Measurements from ENCODE around the gene TLCD4. TPM values are rescaled to one million over a fixed set of nuclear protein-coding genes. Genes with fewer than 3 reads are reported as not detected.
"Not testable (repeated sequence)": the region's sequence is repeated elsewhere in the genome, so short reads cannot be mapped to it uniquely, and the experiment has no call there.

Gene TLCD4
- total RNA-seq, 1 experiment from 2014 or later = 7.6 TPM

GRCh38 chr1:95154096-95154495 is 36.9 kb downstream of the TLCD4 start:
- DNase-seq (ENCODE audit: low read depth) = no peak

- DNase-seq (ENCODE audit: low read depth) = not testable (repeated sequence)
Observed at GRCh38 chr1:95165569-95165968, 48.4 kb downstream of the TLCD4 start.

Other genes starting within 250 kb of the TLCD4 start
- 447 and 452 TPM in 2 replicates for gene CNN3, start 190.2 kb upstream of the TLCD4 start, total RNA-seq (2014; rRNA removed; shearing (Covaris generic))
- 2.8 and 3.1 TPM in 2 replicates for gene ALG14, start 44.4 kb upstream of the TLCD4 start, total RNA-seq (2014; rRNA removed; shearing (Covaris generic))
- gene RWDD3, start 116.9 kb downstream of the TLCD4 start, total RNA-seq (2014; rRNA removed; shearing (Covaris generic)) = 23.0 and 40.3 TPM in 2 replicates

All from Daoy (cell line).